ENCODE measurements around the gene CPM. TPM values are rescaled to one million over a fixed set of nuclear protein-coding genes. Genes with fewer than 3 reads are reported as not detected.

CPM gene
- total and polyA plus RNA-seq, 2 donors (not counting 3 experiments of a cell fraction or from before 2014, with no cell fraction given): not detected

DNA sequence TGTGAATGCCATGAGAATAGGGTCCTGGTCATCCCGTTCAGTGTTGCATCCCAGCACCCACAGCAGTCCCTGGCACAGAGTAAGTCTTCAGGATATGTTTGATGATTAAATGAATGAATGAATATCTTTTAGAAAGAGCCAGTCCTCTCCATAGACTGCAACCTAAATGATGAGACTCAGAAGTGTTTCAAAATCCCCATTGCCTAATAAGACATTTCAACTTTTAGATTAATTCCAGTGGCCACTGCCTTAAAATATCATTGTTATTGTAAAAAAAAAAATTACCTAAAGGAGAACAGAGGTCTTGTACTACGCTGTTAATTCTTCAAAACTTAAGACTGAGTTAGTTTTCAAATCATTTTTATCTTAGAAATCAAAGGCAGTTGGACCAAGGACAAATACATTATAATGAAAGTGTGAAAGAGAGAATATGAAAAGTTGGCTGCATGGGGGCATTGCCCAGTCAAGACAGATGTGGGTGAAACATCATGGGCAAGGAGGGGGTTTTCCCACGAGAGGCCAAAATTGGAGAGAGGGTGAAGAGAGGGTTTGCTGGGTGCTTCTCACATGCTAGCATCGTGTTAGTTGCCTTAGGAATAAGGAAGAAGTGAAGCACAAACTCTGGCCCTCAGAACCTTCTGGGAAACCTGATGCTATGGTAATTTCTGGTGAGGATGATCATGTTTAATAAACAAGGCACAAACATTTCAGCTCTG lies 26.3 kb upstream of the CPM start:
- H3K36me3 ChIP-seq (ENCODE audit: control insufficient read depth in 2 of 2, extremely low read depth in 1 of 2, insufficient read depth in 2 of 2, low read length in 2 of 2): no peaks in the 10 kb centered on the region
- CTCF ChIA-PET: no interaction called here
- no peaks in the 10 kb centered on the region for H3K4me1 ChIP-seq (ENCODE audit: control insufficient read depth, extremely low read depth, insufficient read depth, low read length)
- H4K20me1 ChIP-seq (replicated peaks; ENCODE audit: control insufficient read depth, extremely low read depth, insufficient read depth, low read length): no peaks in the 10 kb centered on the region
- DNase-seq (ENCODE audit: low read depth, low spot score) (no peak), FAIRE-seq (no peak)
- no peak overlapping the region for H3K4me3 ChIP-seq (replicated peaks in 1 of 3; ENCODE audit: insufficient read depth in 1 of 3, low read depth in 1 of 3, low read length in 3 of 3)
- intact Hi-C loops (cut with micrococcal nuclease) (no loop called here), dilution Hi-C loops (cut with MboI; ENCODE audit: extremely low pct_ligation_motif_present, low sequenced_read_pairs) (no loop called here)
- no peak overlapping the region for H3K27ac ChIP-seq (ENCODE audit: insufficient read depth, low read depth, low read length)
- no TSS peak for BruUV-seq (replicated peaks)
- H3K9me3 ChIP-seq (replicated peaks; ENCODE audit: control insufficient read depth, insufficient read depth, low read length): no peaks in the 10 kb centered on the region
- H3K79me2 ChIP-seq (ENCODE audit: control insufficient read depth, insufficient read depth, low read length): no peaks in the 10 kb centered on the region
- peaks cover 0 to 3% of the 10 kb centered on the region in 2 experiments for H3K27me3 ChIP-seq (ENCODE audit: control insufficient read depth in 2 of 2, insufficient read depth in 2 of 2, low read length in 2 of 2)
- POLR2A ChIA-PET: no interaction called here
- H3K4me2 ChIP-seq (ENCODE audit: insufficient read depth, low read length): no peak overlapping the region
- H3K9me1 ChIP-seq (replicated peaks; ENCODE audit: control insufficient read depth, extremely low read depth, insufficient read depth, low read length): no peaks in the 10 kb centered on the region
- TF ChIP-seq, protein P1, sequence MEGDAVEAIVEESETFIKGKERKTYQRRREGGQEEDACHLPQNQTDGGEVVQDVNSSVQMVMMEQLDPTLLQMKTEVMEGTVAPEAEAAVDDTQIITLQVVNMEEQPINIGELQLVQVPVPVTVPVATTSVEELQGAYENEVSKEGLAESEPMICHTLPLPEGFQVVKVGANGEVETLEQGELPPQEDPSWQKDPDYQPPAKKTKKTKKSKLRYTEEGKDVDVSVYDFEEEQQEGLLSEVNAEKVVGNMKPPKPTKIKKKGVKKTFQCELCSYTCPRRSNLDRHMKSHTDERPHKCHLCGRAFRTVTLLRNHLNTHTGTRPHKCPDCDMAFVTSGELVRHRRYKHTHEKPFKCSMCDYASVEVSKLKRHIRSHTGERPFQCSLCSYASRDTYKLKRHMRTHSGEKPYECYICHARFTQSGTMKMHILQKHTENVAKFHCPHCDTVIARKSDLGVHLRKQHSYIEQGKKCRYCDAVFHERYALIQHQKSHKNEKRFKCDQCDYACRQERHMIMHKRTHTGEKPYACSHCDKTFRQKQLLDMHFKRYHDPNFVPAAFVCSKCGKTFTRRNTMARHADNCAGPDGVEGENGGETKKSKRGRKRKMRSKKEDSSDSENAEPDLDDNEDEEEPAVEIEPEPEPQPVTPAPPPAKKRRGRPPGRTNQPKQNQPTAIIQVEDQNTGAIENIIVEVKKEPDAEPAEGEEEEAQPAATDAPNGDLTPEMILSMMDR (IDR thresholded peaks at IDR 0.05; ENCODE audit: extremely low read depth in 1 of 2, insufficient read depth in 1 of 2, low read depth in 1 of 2, low read length in 2 of 2): no peak
- TF ChIP-seq EZH2 (IDR thresholded peaks at IDR 0.05; ENCODE audit: borderline replicate concordance, low read depth, low read length, severe bottlenecking) (no peak), GATA2 (IDR thresholded peaks at IDR 0.05; ENCODE audit: insufficient read depth, insufficient read length, low read depth, low read length) (no peak), JUN (IDR thresholded peaks at IDR 0.05; ENCODE audit: borderline replicate concordance, insufficient read depth, insufficient read length, low read depth) (no peak), MYC (IDR thresholded peaks at IDR 0.05; ENCODE audit: low read depth, low read length) (no peak), FOS (IDR thresholded peaks at IDR 0.05; ENCODE audit: borderline replicate concordance, insufficient read depth, low read length) (no peak), POLR2A (IDR thresholded peaks at IDR 0.05; ENCODE audit: low read depth, low read length) (no peak), POLR2AphosphoS5 (IDR thresholded peaks at IDR 0.05; ENCODE audit: insufficient read depth, low read depth, low read length) (no peak)
- TF ChIP-seq, protein P2, sequence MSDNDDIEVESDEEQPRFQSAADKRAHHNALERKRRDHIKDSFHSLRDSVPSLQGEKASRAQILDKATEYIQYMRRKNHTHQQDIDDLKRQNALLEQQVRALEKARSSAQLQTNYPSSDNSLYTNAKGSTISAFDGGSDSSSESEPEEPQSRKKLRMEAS (IDR thresholded peaks at IDR 0.05; ENCODE audit: insufficient read depth, insufficient read length): no peak
- H2AFZ ChIP-seq (ENCODE audit: low read depth, low read length): no peak overlapping the region
- no peak overlapping the region for H3K9ac ChIP-seq (replicated peaks; ENCODE audit: extremely low read depth, insufficient read depth, low read length)
